Renal pelvis (tissue), 4 donors: ENCODE results near the gene DPEP2NB. TPM values are rescaled to one million over a fixed set of nuclear protein-coding genes. Genes with fewer than 3 reads are reported as not detected.

Experiments
- DNase-seq: peaks from one replicate; pipeline ENCODE4 v3.0.0-alpha.2; 2013
- polyA plus RNA-seq, 3 donors: library from polyadenylated mRNA; unstranded; fragments of 120-200 nt; gene quantifications; one replicate each; pipeline ENCODE4 v1.2.1, GENCODE V29; 2013; ENCODE audit not compliant: insufficient read length in 3 of 3

The DPEP2NB gene
- polyA plus RNA-seq, 3 donors = not detected

- DNase-seq = peak; percentile 17
Observed at GRCh38 chr16:67963662-67964321, 51.9 kb downstream of the DPEP2NB start.

Other genes starting within 250 kb of the DPEP2NB start
- 10 to 100 TPM; 24.4 to 31.6 (median 30.9) TPM for gene RANBP10, start 209.4 kb downstream of the DPEP2NB start, polyA plus RNA-seq
- 1 to 10 TPM; 6.9 to 9.9 (median 8.9) TPM for gene TSNAXIP1, start 209.0 kb downstream of the DPEP2NB start, polyA plus RNA-seq
- gene THAP11, start 173.6 kb downstream of the DPEP2NB start, polyA plus RNA-seq = 10 to 100 TPM; 30.9 to 39.5 (median 33.4) TPM
- gene NUTF2, start 169.0 kb downstream of the DPEP2NB start, polyA plus RNA-seq = 100 to 1,000 TPM; 122 to 133 (median 127) TPM
- gene CENPT, start 168.2 kb downstream of the DPEP2NB start, polyA plus RNA-seq = 10 to 100 TPM; 52.1 to 59.4 (median 57.7) TPM
- 10 to 100 TPM; 91.3 to 99.6 (median 95.2) TPM for gene EDC4, start 142.9 kb downstream of the DPEP2NB start, polyA plus RNA-seq
- gene NRN1L, start 131.0 kb downstream of the DPEP2NB start, polyA plus RNA-seq = 1 to 10 TPM in 1 of 3 donors, under 1 TPM in 2; 0.51 to 1.8 (median 0.98) TPM
- 10 to 100 TPM; 38.0 to 42.6 (median 41.5) TPM for gene PSKH1, start 122.7 kb downstream of the DPEP2NB start, polyA plus RNA-seq
- gene CTRL, start 84.0 kb downstream of the DPEP2NB start, polyA plus RNA-seq = 10 to 100 TPM in 1 of 3 donors, 1 to 10 TPM in 2; 8.4 to 10.3 (median 9.2) TPM
- gene PSMB10, start 79.1 kb downstream of the DPEP2NB start, polyA plus RNA-seq = 10 to 100 TPM; 28.2 to 30.8 (median 30.1) TPM
- 10 to 100 TPM; 18.0 to 27.4 (median 26.8) TPM for gene LCAT, start 71.8 kb downstream of the DPEP2NB start, polyA plus RNA-seq
- gene SLC12A4, start 47.3 kb downstream of the DPEP2NB start, polyA plus RNA-seq = 10 to 100 TPM; 30.1 to 40.9 (median 40.9) TPM
- under 1 TPM in 1 of 3 donors, not detected in 2; 0.17 TPM for gene DPEP3, start 35.4 kb downstream of the DPEP2NB start, polyA plus RNA-seq
- gene DPEP2, start 16.4 kb downstream of the DPEP2NB start, polyA plus RNA-seq = 1 to 10 TPM in 2 of 3 donors, under 1 TPM in 1; 0.75 to 1.6 (median 1.1) TPM
- gene DDX28, start 7.3 kb upstream of the DPEP2NB start, polyA plus RNA-seq = 10 to 100 TPM; 10.6 to 12.5 (median 11.3) TPM
- gene DUS2, start 7.4 kb upstream of the DPEP2NB start, polyA plus RNA-seq = 10 to 100 TPM; 12.3 to 20.4 (median 15.9) TPM
- 10 to 100 TPM; 30.9 to 35.0 (median 33.5) TPM for gene NFATC3, start 69.5 kb upstream of the DPEP2NB start, polyA plus RNA-seq
- gene ESRP2, start 220.2 kb upstream of the DPEP2NB start, polyA plus RNA-seq = 10 to 100 TPM; 29.1 to 45.3 (median 38.1) TPM
- 10 to 100 TPM; 23.1 to 26.6 (median 23.2) TPM for gene PLA2G15, start 229.5 kb upstream of the DPEP2NB start, polyA plus RNA-seq
- gene SLC7A6, start 248.6 kb upstream of the DPEP2NB start, polyA plus RNA-seq = 10 to 100 TPM; 12.2 to 16.8 (median 15.2) TPM